HG02623 (cell line): ENCODE measurements around the gene DNPH1.

Experiments
- ATAC-seq: cut with Tn5 transposase; IDR thresholded peaks from one replicate; pipeline ENCODE4 v1.9.1; 2021; ENCODE audit warnings: moderate library complexity; ENCODE audit not compliant: unreplicated experiment

DNPH1 gene

DNA sequence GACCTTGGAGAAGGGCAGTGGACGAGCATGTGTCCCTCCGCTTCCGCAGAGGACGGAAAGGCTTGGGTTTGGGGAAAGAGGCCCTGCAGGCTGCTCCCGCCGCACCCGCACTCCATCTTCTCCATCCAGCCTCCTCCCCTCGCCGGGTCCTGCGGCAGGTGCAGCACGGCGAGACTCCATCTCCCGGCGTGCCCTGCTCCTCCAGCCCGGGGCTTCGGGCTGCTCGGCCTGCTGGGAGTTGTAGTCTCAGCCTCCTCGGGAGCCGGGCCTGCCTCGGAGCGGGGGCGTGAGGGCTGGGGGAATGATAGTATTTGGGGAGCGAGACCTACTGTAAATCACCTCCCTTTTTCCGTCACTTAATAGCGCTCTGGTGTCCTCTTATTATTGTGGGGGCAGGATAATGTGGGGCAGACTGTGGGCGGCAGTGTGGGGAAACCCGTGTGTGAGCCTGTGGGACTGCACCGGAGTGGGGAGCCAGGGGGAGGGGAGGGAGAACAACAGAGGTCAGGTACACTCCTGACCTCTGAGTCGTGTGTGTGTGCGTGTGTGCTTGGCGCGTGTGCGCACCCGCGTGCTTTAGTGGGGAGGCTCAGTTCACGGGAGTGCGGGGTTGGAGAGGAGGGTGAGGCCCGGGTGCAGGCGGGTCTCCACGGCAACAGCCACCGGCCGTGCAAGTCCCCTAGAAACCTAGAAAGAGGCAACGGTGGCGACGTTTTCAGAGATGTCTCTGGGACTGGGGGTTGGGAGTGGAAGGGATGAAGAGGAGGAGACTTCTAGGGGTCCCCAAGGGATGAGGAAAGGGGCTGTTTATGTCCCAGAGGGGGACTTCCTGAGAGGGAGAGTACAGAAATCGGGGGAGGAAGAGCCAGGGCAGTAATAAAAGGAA, 18.1 kb upstream of the DNPH1 start:
- peak; percentile 79 for ATAC-seq

DNA sequence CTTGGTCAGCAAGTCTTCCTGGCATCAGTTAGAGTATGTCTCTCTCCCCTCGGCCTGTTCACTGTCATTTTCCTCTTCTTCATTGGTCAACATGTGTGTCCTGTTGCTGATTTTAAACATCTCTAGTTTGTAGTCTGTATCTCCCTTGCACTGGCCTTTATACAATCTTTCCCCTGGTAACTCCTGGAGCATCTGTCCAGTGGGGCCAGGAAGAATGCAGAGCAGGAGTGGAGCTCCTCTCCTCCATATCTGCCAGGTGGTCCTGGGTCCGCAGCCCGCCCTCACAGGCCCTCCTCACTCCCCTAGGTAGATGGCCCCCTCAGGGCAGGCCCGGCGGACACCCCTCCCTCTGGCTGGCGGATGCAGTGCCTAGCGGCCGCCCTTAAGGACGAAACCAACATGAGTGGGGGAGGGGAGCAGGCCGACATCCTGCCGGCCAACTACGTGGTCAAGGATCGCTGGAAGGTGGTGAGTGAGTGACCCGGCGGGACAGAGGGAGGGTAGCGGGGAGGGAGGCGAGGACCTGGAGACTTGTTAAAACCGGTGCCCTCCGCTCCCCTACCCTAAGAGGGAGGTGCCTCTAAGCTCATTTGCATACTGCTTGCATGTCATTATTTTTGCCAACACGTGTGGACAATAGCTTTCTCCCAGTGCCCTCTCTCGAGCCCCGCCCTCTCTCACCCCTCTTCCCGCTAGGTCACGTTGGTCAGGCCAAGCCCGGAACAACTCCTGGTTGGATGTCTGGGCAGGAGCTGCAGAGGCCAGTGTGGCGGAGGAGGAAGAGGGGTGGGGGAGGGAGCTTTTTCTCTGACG, 17.2 kb upstream of the DNPH1 start:
- peak; percentile 26 for ATAC-seq

- ATAC-seq: no peak
These were observed 14.5 kb upstream of the DNPH1 start for GRCh38 chr6:43243664-43244321.

GRCh38 chr6:43242908-43243663, 13.8 kb upstream of the DNPH1 start, which contains the start of gene TTBK1:
TTBK1 (plus strand) TSS chr6:43243481; CDS start chr6:43246661, 3,180 bp downstream.
- ATAC-seq: no peak

- ATAC-seq: no peak
These were observed 12.2 kb upstream of the DNPH1 start for GRCh38 chr6:43241446-43241845.

- ATAC-seq: no peak
These were observed 11.7 kb upstream of the DNPH1 start for GRCh38 chr6:43240950-43241349.

DNA sequence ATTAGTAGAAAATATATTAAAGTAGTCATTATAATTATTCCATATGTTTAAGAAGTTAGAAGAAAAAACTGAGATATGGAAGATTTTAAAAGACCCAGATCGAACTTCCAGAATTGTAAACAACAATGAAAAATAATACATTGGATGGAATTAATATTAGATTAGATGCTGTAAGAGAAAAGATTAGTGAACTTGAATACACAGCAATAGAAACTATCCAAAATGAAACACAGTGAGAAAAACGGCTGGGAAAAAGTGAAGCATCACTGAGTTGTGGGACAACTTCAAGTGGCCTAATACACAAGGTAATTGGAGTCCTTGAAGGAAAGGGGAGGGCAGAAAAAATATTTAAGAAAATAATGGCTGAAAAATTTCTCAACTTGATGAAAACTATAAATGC, 9.8 kb upstream of the DNPH1 start:
- ATAC-seq: no peak

DNA sequence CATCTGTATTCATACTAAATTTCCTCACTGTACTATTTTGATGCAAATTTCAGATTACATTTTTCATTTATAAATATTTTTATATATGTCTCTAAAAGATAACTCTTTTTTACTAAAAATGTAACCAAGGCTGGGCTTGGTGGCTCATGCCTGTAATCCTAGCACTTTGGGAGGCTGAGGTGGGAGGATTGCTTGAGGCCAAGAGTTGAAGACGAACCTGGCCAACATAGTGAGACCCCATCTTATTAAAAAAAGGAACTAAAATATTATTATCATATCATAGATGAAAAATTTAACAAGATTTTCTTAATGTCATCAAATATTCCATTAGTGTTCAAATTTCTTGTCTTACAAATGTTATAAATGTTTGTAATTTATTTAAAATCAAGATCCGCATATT, 6.6 kb upstream of the DNPH1 start:
- no peak for ATAC-seq

DNA sequence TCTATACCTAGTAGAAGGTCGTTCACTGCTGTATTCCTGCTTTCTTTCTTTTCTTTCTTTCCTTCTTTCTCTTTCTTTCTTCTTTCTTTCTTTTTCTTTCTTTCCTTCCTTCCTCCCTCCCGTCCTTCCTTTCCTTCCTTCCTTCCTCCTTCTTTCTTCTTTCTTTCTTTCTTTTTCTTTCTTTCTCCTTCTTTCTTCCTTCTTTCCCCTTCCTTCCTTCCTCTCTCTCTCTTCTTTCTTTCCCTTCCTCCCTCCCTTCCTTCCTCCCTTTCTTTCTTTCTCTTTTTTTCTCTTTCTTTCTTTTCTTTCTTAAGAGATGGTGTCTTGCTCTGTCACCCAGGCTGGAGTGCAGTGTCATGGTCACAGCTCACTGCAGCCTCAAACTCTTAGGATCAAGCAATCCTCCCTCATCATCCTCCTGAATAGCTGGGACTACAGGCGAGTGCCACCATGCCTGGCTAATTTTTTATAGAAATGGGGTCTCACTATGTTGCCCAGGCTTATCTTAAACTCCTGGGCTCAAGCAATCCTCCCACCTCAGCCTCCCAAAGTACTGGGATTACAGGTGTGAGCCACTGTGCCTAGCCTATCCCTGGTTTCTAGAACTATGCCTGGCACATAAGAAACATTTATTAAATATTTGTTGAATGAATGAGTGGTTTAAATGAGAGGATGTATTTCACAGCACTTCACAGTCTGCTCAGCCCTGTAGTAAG, 2.6 kb upstream of the DNPH1 start:
- no peak for ATAC-seq

GRCh38 chr6:43231053-43231452, 1.8 kb upstream of the DNPH1 start:
- no peak for ATAC-seq

GRCh38 chr6:43229803-43230620, 731 bp upstream of the DNPH1 start:
- ATAC-seq: no peak

GRCh38 chr6:43226192-43226851, 3.0 kb downstream of the DNPH1 start:
- no peak for ATAC-seq

- no peak for ATAC-seq
These were observed 6.1 kb downstream of the DNPH1 start for GRCh38 chr6:43223175-43223574.

- no peak for ATAC-seq
These were observed 6.7 kb downstream of the DNPH1 start for GRCh38 chr6:43222418-43223059.

DNA sequence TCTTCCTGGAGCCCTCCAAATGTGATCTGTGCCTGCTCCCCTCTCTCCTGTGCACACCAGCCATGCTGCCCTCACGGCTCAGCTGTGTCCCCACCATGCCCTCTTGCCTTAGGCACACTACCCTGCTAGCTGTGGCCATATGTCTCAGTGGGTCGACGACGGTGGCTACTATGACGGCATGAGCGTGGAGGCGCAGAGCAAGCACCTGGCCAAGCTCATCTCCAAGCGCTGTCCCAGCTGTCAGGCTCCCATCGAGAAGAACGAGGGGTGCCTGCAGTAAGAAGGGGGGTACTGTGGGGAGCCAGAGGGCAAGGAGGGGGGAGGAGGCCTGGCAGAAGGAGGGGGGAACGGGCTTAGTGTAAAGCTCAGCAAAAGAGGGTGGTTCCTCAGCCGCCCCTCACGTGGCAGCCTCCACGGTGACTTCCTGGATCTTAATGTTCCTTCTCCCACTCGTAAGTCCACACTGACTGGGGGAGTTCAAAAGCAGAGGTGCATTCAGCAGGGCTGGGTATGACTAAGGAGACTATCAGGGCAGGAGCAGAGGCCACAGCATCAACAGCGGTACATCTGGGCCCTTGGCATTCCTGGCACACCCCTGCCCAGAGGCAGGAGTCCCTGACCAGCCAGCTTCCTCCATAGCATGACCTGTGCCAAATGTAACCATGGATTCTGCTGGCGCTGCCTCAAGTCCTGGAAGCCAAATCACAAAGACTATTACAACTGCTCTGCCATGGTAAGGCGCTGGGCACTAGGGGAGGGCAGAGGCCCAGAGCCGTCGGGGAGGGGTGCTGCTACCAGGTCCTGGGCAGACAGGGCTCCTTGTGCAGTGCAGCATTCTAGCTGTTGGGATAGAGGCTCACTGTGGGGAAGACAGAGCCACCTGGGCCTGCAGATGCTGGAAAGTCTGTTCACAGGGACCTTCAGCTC, 8.0 kb downstream of the DNPH1 start:
- ATAC-seq: no peak

DNA sequence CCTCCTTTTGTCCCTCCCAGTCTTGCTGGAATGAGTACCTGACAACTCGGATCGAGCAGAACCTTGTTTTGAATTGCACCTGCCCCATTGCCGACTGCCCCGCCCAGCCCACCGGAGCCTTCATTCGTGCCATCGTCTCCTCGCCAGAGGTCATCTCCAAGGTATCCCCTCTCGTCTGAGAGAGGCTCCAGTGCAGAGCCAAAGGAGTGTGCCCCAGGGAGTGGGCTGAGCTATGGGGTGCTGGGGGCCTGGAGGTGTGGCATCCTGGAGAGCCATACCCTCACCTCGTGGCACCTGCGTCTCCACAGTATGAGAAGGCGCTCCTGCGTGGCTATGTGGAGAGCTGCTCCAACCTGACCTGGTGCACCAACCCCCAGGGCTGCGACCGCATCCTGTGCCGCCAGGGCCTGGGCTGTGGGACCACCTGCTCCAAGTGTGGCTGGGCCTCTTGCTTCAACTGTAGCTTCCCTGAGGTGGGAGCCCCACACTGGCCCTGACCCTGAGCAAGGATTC, 8.8 kb downstream of the DNPH1 start:
- ATAC-seq: no peak

DNA sequence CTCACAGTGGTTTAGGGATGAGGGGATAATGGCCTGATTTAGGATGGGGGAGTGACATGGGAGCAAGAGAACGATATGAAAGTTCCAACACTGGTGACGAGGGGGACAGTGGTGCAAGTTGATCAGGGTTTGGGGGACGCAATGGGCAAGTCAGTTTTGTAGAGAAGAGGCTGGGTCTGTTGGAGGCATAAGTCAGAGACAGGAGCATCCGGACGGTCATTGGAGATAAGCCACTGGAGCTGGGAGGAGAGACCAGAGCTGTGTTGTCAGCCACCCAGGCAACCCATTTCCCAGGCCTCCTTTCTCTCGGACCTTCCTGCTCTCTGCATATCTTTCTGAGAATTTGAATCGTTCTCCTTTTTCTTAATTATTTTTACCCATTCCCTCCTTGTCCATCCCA, 9.5 kb downstream of the DNPH1 start:
- no peak for ATAC-seq
